UCSD-AML1 (cell line): Measurements from ENCODE around the gene LRRC23.
"Not testable (repeated sequence)": the region's sequence is repeated elsewhere in the genome, so short reads cannot be mapped to it uniquely, and the experiment has no call there.

Experiments used
- DNase-seq: peaks from one replicate; lab custom pipeline; 2025; ENCODE audit not compliant: unreplicated experiment; lab: John Stamatoyannopoulos, UW

Gene LRRC23

GRCh38 chr12:6872073-6873048, 32.3 kb upstream of the LRRC23 start:
- DNase-seq, result peak; percentile 84

GRCh38 chr12:6873094-6874014, 31.3 kb upstream of the LRRC23 start, which contains the start of gene SPSB2:
Gene SPSB2 (minus strand): TSS chr12:6873303. CDS start chr12:6872901, 402 bp downstream.
- DNase-seq, result peak; percentile 99

- DNase-seq, result not testable (repeated sequence)
These were observed 30.6 kb upstream of the LRRC23 start for GRCh38 chr12:6874015-6874368.

GRCh38 chr12:6879824-6880223, 24.8 kb upstream of the LRRC23 start:
- not testable (repeated sequence) for DNase-seq

GRCh38 chr12:6883252-6883651, 21.4 kb upstream of the LRRC23 start:
- no peak for DNase-seq

- no peak for DNase-seq
These were observed 20.9 kb upstream of the LRRC23 start for GRCh38 chr12:6883683-6884082.

GRCh38 chr12:6884539-6884938, 20.1 kb upstream of the LRRC23 start:
- no peak for DNase-seq

GRCh38 chr12:6886206-6886999, 18.2 kb upstream of the LRRC23 start:
- not testable (repeated sequence) for DNase-seq

GRCh38 chr12:6887460-6887859, 17.2 kb upstream of the LRRC23 start:
- no peak for DNase-seq

- DNase-seq, result no peak
These were observed 16.3 kb upstream of the LRRC23 start for GRCh38 chr12:6888360-6888759.

- DNase-seq, result not testable (repeated sequence)
These were observed 15.8 kb upstream of the LRRC23 start for GRCh38 chr12:6888794-6889193.

- DNase-seq, result not testable (repeated sequence)
These were observed 14.6 kb upstream of the LRRC23 start for GRCh38 chr12:6889775-6890573.

GRCh38 chr12:6890789-6891645, 13.6 kb upstream of the LRRC23 start:
- peak; percentile 99 for DNase-seq

- no peak for DNase-seq
These were observed 13.0 kb upstream of the LRRC23 start for GRCh38 chr12:6891646-6892001.

GRCh38 chr12:6892683-6893082, 11.9 kb upstream of the LRRC23 start:
- not testable (repeated sequence) for DNase-seq

GRCh38 chr12:6894321-6894720, 10.3 kb upstream of the LRRC23 start:
- no peak for DNase-seq

GRCh38 chr12:6896846-6897435, 7.7 kb upstream of the LRRC23 start:
- no peak for DNase-seq

GRCh38 chr12:6899427-6899826, 5.2 kb upstream of the LRRC23 start:
- no peak for DNase-seq
